H54 (cell line): ENCODE data around the gene DCAF5.

ENCODE experiments used
- DNase-seq: peaks from one replicate; pipeline ENCODE4 v3.0.0; 2011; ENCODE audit warnings: low spot score, mixed read lengths; ENCODE audit not compliant: insufficient read length
- FAIRE-seq: peaks from 3 replicates; lab custom pipeline; 2011; peaks lifted over from hg19 to GRCh38; lab: Jason Lieb, UNC
- POLR2A ChIP-seq: IDR thresholded peaks from 2 replicates; pipeline ENCODE4 v1.6.1; 2011; ENCODE audit warnings: low read depth, mild to moderate bottlenecking, low read length

The DCAF5 gene

DNA sequence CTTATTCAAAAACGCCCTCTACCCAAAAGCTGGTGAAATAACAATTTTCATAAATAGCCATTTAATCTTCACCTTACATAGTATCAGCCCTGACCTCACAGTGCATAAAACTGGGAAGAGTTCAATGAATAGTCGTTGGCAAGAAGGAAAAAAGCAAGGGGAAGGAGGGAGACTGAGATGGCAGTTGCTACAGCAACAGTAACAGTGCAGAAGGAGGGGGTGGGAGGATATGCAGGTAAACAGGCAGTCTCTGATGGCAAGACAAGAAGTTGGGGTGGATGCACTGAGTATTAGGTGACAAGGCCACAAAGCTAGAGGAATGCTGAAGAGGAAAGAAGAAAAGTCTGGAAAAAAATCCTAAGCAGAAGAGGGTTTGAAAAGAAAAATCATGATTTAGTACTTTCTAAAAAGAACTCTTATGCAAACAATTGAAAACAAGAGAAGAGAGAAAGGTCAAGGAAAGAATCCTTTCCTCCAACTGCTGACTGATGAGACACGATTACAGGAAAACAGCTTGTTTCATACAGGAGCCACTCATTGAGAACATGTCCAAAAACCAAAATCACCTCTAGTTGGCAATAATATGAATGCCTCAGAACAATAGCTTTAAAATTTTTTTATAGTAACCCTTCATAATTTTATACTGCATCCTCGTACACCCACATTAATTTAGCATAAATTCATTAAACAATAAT is 56.0 kb downstream of the DCAF5 start:
- no peak for DNase-seq
- TF ChIP-seq POLR2A: no peak
- FAIRE-seq: no peak

DNA sequence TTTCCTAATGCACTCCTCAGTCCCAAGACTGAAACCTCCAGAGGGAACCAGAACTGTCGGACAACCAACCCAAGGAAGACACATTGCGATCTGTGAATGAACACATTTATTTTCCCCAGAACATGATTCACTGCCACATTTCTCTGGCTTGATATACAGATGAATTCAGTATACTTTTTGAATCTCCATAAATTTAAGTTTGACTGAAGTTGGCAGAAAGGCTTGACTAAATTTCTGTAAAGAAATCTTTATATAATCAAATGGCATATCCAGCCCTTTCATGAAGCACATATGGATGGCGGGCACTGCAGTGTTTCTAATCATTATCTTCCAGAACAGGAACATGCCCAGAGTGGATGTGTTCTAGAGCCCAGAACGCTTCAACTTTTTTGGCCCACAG is 56.7 kb downstream of the DCAF5 start:
- TF ChIP-seq POLR2A: no peak
- FAIRE-seq (no peak), DNase-seq (no peak)

DNA sequence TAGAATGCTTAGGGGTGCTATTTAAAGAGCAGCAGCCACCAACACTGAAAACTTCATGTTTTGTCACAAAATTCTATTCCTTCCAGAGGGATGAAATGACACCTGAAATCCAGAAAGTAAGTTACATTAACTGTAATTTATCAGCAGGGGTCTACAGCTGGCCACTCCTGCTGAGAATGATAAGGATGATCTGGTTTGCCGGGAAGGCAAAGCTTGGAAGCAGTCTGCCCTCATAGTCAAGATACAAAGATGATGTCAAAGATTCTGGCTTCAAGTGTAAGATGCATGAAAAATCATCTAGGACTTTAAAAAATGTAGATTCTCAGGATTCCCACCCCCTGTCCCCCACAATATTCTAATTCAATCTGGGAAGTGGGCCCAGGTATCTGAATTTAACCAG is 58.4 kb downstream of the DCAF5 start:
- no peak for TF ChIP-seq POLR2A
- DNase-seq: no peak
- no peak for FAIRE-seq

DNA sequence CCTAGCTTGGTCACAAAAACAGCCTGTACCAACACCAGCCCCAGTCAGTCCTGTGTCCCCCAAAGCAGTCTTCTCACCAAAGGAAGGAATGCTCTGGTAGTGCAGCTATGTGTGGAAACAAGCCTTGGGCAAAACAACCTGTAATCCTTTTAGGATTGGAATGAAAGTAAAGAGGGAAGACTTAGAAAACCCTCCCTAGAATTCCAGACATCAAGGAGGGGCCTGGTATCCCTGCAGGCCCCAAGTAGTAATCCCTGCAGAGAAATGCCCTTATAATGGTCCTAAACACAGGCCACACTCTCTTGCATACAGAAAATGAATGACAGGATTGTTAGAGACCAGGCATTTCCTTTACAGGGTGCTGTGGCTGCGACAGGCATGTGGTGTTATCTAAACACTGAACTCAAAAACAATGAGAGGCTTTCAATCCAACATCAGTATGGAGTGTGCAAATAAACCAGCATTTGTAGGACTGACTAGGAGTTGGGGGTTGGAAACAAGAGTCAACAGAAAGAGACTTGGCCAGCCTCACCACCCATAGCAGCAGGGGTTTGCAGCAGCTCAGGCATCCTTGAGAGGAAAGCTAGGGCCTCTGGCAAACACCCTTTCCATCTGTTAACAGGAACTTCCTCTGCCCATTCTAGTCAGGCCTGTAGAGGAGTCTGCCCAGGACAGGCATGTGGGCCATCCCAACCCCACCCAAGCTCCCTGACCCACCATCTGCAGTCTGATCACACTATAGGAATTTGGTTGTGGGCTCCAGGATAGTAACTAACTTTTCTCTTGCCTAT is 59.1 kb downstream of the DCAF5 start:
- no peak for TF ChIP-seq POLR2A
- no peak for DNase-seq
- FAIRE-seq: peak; percentile 41

GRCh38 chr14:69092840-69093422 is 60.0 kb downstream of the DCAF5 start:
- DNase-seq (no peak), FAIRE-seq (no peak)
- TF ChIP-seq POLR2A: no peak

DNA sequence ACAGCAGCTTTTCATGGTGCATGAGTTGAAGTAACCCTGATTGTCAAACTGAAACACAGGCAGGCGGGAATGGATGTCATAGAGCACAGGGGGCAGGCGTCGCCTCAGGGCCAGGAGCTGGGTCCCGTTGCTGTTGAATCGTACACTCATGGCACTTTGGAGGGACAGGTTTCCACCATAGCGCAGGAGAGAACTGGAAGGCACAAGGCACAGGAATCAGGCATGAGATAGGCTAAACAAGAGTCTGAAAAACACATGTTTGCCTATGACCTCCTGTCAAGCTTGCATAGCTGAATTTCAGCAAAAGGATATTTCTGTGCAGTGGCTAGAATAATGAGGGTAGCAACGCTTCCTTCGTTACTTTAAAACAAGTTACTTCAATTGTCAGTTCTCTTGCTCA is 61.2 kb downstream of the DCAF5 start:
- DNase-seq: no peak
- FAIRE-seq: no peak
- no peak for TF ChIP-seq POLR2A

DNA sequence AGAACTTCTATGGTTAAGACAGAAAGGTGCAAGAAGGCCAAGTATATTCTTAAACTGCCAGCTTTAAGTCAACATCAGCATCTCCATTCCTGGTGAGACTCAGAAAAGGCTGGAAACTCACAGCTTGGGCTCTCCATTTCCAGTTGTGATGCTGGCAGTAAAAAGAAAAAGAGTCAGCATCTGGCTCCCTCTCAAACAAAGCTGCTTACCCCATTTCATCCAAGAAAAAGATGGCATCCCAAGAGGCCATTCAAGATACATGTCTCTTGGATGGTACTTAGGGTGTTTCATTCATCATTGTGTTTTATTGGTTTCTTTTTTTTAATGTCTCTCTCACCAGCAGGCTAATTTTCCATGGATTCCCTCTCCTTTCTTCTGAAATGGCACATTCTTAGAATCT is 61.9 kb downstream of the DCAF5 start:
- FAIRE-seq (no peak), DNase-seq (no peak)
- TF ChIP-seq POLR2A: no peak

- FAIRE-seq: no peak
- DNase-seq: no peak
- no peak for TF ChIP-seq POLR2A
Measured at GRCh38 chr14:69090187-69090789, 62.6 kb downstream of the DCAF5 start.

DNA sequence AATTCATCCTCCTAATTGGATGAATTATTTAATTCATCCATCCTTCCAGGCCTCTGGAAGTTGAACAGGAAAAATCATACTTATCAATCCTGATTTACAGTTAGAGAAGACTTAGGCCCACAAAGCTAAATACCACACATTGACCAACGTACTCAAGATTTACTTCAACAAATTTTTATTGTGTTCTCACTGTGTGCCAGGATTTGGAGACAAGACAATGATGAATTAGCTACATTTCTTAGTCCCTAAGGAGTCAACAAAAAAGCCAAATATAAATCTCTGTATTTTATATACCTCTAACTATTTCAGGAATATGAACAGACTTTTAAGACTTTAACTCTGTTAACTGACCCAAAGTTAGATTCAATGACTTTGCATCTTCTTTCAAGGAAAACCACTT is 63.9 kb downstream of the DCAF5 start:
- FAIRE-seq (no peak), DNase-seq (no peak)
- no peak for TF ChIP-seq POLR2A

DNA sequence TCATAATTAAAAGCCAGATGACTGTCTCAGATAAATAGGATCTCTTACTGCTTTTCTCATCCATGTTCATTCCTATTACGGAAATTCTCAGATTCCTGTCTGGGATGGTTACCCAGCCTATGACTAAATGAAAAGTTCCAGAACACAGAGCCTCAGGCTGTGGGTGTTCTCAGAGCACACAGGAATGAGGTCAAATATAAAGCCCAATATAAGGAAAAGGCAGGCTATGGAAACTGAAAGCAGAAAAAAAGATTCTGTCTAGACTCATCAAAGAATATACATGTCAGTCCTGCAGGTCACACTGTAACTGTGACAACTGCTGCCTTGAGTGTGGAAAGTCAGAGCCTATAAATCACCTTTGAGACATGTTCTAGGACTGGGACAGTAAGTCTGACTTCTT is 64.3 kb downstream of the DCAF5 start:
- no peak for TF ChIP-seq POLR2A
- DNase-seq: no peak
- no peak for FAIRE-seq

- no peak for TF ChIP-seq POLR2A
- no peak for DNase-seq
- no peak for FAIRE-seq
Measured at GRCh38 chr14:69087061-69087461, 65.9 kb downstream of the DCAF5 start.

- no peak for TF ChIP-seq POLR2A
- DNase-seq: no peak
- FAIRE-seq: no peak
Measured at GRCh38 chr14:69086537-69086936, 66.4 kb downstream of the DCAF5 start.

DNA sequence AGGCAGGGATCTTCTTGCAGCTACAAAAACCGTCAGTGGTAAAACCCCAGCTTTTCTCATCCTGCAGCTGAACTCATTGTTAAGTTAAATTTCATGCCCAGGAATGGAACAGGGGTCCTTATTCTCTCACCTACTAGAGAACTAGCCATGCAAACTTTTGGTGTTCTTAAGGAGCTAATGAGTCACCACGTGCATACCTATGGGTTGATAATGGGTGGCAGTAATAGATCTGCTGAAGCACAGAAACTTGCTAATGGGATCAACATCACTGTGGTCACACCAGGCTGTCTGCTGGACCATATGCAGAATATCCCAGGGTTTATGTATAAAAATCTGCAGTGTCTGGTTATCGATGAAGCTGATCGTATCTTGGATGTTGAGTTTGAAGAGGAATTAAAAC is 68.9 kb downstream of the DCAF5 start:
- FAIRE-seq (no peak), DNase-seq (no peak)
- TF ChIP-seq POLR2A: no peak

DNA sequence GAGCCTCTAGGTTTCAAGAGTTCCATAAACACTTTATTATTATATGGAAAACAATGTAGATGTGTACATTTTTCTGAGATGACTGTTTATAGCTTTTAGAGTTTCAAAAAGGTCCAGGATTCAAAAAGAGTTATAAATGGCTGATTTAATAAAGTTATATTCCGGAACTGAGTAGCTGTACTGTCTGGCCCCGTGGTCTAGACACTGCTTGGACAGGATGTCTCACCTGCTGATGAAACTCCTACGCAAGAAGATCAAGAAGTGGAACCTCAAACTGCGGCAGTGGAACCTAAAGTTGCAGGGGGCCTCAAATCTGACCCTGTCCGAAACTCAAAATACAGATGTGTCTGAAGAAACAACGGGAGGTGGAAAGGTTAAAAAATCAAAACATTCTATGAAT is 69.7 kb downstream of the DCAF5 start:
- no peak for FAIRE-seq
- no peak for DNase-seq
- no peak for TF ChIP-seq POLR2A
